SK-N-SH treated with all-trans-retinoic acid at 6 μM for 48 hours (cell line): ENCODE measurements around the gene C15orf40.

Experiments used
- ZFP3 ChIP-seq: fragments of 250-450 bp; sonication (Bioruptor Pico); IDR thresholded peaks from 2 replicates; pipeline ENCODE4 v1.5.0; 2020; ENCODE audit warnings: mild to moderate bottlenecking, moderate library complexity
- ZNF8 ChIP-seq: fragments of 450-650 bp; formaldehyde crosslinking; IDR thresholded peaks from 2 replicates; pipeline ENCODE4 v1.5.0; 2020; ENCODE audit warnings: mild to moderate bottlenecking, moderate library complexity

GRCh38 chr15:83039206-83039605 lies 27.8 kb upstream of the C15orf40 start:
- TF ChIP-seq ZNF8 (CRISPR knock-in tag) = no peak
- no peak for TF ChIP-seq ZFP3 (CRISPR knock-in tag)
